BLaER1 treated with 17β-estradiol and CSF1 and Interleukin-3, amounts not matched to agents 10 nM and 100 nM (cell line): ENCODE results near the gene NCOA6.

ENCODE experiments used
- H3K27ac ChIP-seq, 11 experiments: shearing (Covaris generic); formaldehyde crosslinking; 2 replicates each; pipeline ENCODE4 v1.8.1; 2022
- H3K27me3 ChIP-seq, 11 experiments: shearing (Covaris generic); formaldehyde crosslinking; 2 replicates each; pipeline ENCODE4 v1.8.1; 2022
- H3K36me3 ChIP-seq, 11 experiments: shearing (Covaris generic); formaldehyde crosslinking; 2 replicates each; pipeline ENCODE4 v1.8.1; 2022
- H3K4me1 ChIP-seq, 10 experiments: shearing (Covaris generic); formaldehyde crosslinking; 2 replicates each; pipeline ENCODE4 v1.8.1; 2022
- H3K4me2 ChIP-seq, 11 experiments: shearing (Covaris generic); formaldehyde crosslinking; 2 replicates each; pipeline ENCODE4 v1.8.1; 2022
- H3K4me3 ChIP-seq, 10 experiments: shearing (Covaris generic); formaldehyde crosslinking; 2 replicates each; pipeline ENCODE4 v1.8.1; 2022
- H3K9ac ChIP-seq, 11 experiments: shearing (Covaris generic); formaldehyde crosslinking; 2 replicates each; pipeline ENCODE4 v1.8.1; 2022
- H3K9me3 ChIP-seq, 11 experiments: shearing (Covaris generic); formaldehyde crosslinking; replicated peaks in 1 of 11; 2 replicates each; pipeline ENCODE4 v1.8.1; 2022
- H4K20me1 ChIP-seq, 11 experiments: shearing (Covaris generic); formaldehyde crosslinking; 2 replicates each; pipeline ENCODE4 v1.8.1; 2022
- Cebpa-rat ChIP-seq, 11 experiments: shearing (Covaris generic); IDR thresholded peaks; 2 replicates each; pipeline ENCODE4 v1.8.1; 2022

NCOA6 gene

DNA sequence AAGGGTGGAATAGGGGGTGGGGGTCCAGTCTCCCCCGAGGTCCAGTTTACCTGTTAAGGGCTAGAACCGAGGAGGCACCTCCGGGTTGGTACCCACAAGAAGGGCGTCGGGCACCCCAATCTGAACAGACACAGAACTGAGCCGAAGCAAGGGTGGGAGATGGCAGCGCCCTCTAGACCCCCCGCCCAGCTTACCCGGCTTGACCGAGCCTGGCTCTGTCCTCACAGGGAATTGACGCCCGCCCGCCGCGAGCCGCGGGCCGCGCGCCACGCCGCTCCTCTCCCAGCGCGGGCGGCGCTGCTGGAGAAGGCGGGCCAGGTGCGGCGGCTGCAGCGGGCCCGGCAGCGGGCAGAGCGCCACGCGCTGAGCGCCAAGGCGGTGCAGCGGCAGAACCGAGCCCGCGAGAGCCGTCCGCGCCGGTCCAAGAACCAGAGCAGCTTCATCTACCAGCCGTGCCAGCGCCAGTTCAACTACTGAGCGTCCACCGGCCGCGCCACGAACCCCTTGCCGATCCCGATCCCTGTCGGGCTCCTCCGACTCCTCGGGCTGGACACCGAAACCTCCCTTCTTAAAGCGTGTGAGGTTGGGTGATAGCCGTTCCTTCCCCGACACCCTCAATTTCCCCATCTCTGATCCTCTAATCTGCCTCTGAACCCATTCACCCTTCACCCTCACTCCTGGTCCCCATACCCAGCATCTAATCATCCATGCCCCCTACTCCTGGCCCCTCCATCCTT is 115.5 kb downstream of the NCOA6 start:
- peak overlapping the region; percentile 92 to 99 (median 97) for H3K4me2 ChIP-seq

GRCh38 chr20:34709044-34709830 is 116.2 kb downstream of the NCOA6 start:
- Histone ChIP-seq H3K9me3 (no peaks in the 10 kb centered on the region), H4K20me1 (peaks cover 20 to 57% (median 24%) of the 10 kb centered on the region in 11 experiments; a peak in 19 of 22 replicates), H3K4me1 (peaks cover 54 to 83% (median 66%) of the 10 kb centered on the region in 10 experiments), H3K9ac (peak overlapping the region; percentile 79 to 92 (median 85)), H3K4me2 (peak overlapping the region; percentile 92 to 99 (median 97)), H3K36me3 (peaks cover 15 to 32% (median 22%) of the 10 kb centered on the region in 11 experiments), H3K27me3 (peaks cover 0 to 10% (median 7%) of the 10 kb centered on the region in 11 experiments; a peak in 9 of 22 replicates), H3K4me3 (peak overlapping the region; percentile 65 to 81 (median 73)), H3K27ac (peak overlapping the region; percentile 43 to 89 (median 81); a peak in 21 of 22 replicates)
- no peak for TF ChIP-seq Cebpa-rat (IDR thresholded peaks at IDR 0.05)

More for the DNA sequence above, 115.5 kb downstream of the NCOA6 start:
- peaks cover 50 to 88% (median 62%) of the 10 kb centered on the region in 10 experiments for H3K4me1 ChIP-seq
- peak overlapping the region; percentile 79 to 92 (median 85) for H3K9ac ChIP-seq
- no peaks in the 10 kb centered on the region for H3K9me3 ChIP-seq
- peak overlapping the region; percentile 65 to 81 (median 73) for H3K4me3 ChIP-seq
- H3K36me3 ChIP-seq, result peaks cover 23 to 39% (median 30%) of the 10 kb centered on the region in 11 experiments
- H3K27me3 ChIP-seq, result peaks cover 0 to 10% (median 7%) of the 10 kb centered on the region in 11 experiments; a peak in 9 of 22 replicates
- no peak for TF ChIP-seq Cebpa-rat (IDR thresholded peaks at IDR 0.05)
- peak overlapping the region in 10 of 11 experiments; percentile 78 to 89 (median 84); a peak in 19 of 22 replicates for H3K27ac ChIP-seq
- peaks cover 20 to 62% (median 24%) of the 10 kb centered on the region in 11 experiments; a peak in 19 of 22 replicates for H4K20me1 ChIP-seq

- peaks cover 9 to 25% (median 16%) of the 10 kb centered on the region in 11 experiments; a peak in 19 of 22 replicates for H3K36me3 ChIP-seq
- H3K9me3 ChIP-seq, result no peaks in the 10 kb centered on the region
- peak overlapping the region; percentile 79 to 92 (median 85) for H3K9ac ChIP-seq
- peak overlapping the region in 10 of 11 experiments; percentile 78 to 89 (median 84); a peak in 19 of 22 replicates for H3K27ac ChIP-seq
- no peak for TF ChIP-seq Cebpa-rat (IDR thresholded peaks at IDR 0.05)
- peaks cover 54 to 77% (median 64%) of the 10 kb centered on the region in 10 experiments for H3K4me1 ChIP-seq
- peaks cover 0 to 10% (median 7%) of the 10 kb centered on the region in 11 experiments; a peak in 9 of 22 replicates for H3K27me3 ChIP-seq
- peaks cover 20 to 56% (median 24%) of the 10 kb centered on the region in 11 experiments; a peak in 19 of 22 replicates for H4K20me1 ChIP-seq
- peak overlapping the region; percentile 92 to 99 (median 97) for H3K4me2 ChIP-seq
- H3K4me3 ChIP-seq, result peak overlapping the region; percentile 65 to 81 (median 73)
These were observed 116.8 kb downstream of the NCOA6 start for GRCh38 chr20:34708621-34709043.

- peak overlapping the region; percentile 92 to 99 (median 97) for H3K4me2 ChIP-seq
- H3K9me3 ChIP-seq, result no peaks in the 10 kb centered on the region
- H3K9ac ChIP-seq, result peak overlapping the region in 3 of 11 experiments; percentile 13 to 99 (median 38); a peak in 4 of 22 replicates
- no peak overlapping the region for H3K4me3 ChIP-seq
- H3K4me1 ChIP-seq, result peaks cover 62 to 79% (median 73%) of the 10 kb centered on the region in 10 experiments
- H3K36me3 ChIP-seq, result peaks cover 0 to 11% (median 5%) of the 10 kb centered on the region in 11 experiments; a peak in 5 of 22 replicates
- no peak for TF ChIP-seq Cebpa-rat (IDR thresholded peaks at IDR 0.05)
- no peak overlapping the region for H3K27ac ChIP-seq
- H3K27me3 ChIP-seq, result peaks cover 0 to 10% (median 7%) of the 10 kb centered on the region in 11 experiments; a peak in 9 of 22 replicates
- peaks cover 19 to 46% (median 22%) of the 10 kb centered on the region in 11 experiments; a peak in 19 of 22 replicates for H4K20me1 ChIP-seq
These were observed 118.3 kb downstream of the NCOA6 start for GRCh38 chr20:34706912-34707784.

DNA sequence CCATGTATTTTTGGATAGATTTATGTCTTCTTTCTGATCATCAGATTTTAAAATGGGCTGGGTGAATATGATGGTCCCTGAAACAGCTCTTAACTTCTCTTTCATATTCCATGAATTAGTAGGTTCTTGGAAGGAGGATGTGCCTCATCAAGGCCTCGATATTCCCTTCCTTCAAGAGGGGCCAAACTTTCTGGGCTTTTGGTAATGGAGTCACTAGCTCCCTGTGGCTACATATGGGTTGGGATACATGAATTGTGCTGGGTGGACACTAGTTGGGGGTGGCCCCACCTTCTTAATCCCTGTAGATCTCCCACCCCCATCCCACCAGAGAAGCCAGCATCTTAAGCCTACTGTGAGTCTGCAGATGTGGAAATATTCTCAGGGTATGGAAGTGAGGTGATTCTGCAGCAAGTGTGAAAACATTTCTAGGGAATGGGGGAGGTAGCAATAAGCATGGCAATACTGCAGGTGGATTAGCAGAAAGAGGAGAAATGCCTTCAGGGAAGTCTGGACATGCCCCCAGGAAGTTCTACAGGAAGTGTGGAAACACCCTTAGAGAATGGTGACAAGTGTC is 119.1 kb downstream of the NCOA6 start:
- Histone ChIP-seq H3K27ac (no peak overlapping the region), H4K20me1 (peaks cover 13 to 38% (median 15%) of the 10 kb centered on the region in 11 experiments; a peak in 19 of 22 replicates), H3K36me3 (peaks cover 0 to 3% (median 0%) of the 10 kb centered on the region in 11 experiments; a peak in 1 of 22 replicates), H3K9ac (peak overlapping the region in 7 of 11 experiments; percentile 15 to 100 (median 94); a peak in 7 of 22 replicates), H3K4me1 (peaks cover 56 to 74% (median 71%) of the 10 kb centered on the region in 10 experiments), H3K4me3 (peak overlapping the region in 1 of 10 experiments; percentile 86; a peak in 1 of 20 replicates), H3K9me3 (no peaks in the 10 kb centered on the region), H3K4me2 (peak overlapping the region; percentile 92 to 99 (median 97)), H3K27me3 (peaks cover 0 to 10% (median 7%) of the 10 kb centered on the region in 11 experiments; a peak in 9 of 22 replicates)
- TF ChIP-seq Cebpa-rat (IDR thresholded peaks at IDR 0.05), result no peak

DNA sequence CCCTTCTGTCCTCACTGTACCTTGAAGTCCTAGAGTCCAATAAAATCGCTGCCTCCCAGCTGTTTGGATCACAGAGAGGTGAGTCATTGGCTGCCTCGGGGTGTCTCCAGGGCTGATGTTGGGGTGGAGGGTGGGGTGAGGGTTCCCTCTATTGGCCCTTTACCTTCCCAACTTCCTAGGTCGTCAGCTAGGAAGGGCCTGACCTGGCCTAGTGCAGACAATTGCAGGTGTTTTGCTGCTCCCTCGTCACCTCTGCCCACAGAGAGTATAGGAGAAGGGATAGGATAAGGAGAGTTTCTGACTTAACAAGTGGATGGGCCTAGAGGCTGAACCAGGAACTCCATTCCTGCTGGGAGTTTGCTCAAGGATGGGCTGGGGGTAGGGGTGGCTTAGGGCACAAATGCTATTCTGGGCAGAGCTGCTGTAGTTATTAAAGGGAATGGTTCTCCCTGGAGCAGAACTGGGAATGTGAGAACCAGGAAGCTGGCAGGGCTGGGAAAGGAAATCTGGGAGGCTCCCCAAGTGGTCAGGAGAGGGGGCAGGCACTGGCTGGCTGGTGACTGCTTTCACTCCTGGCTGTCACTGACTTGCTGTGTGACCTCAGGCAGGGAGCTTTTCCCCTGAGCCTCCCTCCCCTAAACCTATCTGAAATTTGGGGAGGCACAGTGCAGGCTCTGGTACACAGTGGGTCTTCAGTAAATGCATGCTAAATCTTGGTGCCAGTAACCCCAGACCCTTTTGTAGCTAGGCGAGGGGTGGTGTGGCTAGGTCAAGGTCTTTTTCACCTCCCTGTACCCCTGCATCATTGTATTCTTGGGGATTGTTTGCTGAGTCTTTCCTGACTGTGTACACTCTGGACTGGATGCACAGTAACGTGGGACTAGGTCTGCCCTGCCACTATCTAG is 119.8 kb downstream of the NCOA6 start:
- TF ChIP-seq Cebpa-rat (IDR thresholded peaks at IDR 0.05), result no peak
- H3K4me3 ChIP-seq, result peak overlapping the region in 7 of 10 experiments; percentile 75 to 89 (median 86); a peak in 10 of 20 replicates
- peaks cover 0 to 8% (median 7%) of the 10 kb centered on the region in 11 experiments; a peak in 9 of 22 replicates for H3K27me3 ChIP-seq

More for the DNA sequence above, 119.8 kb downstream of the NCOA6 start:
- Histone ChIP-seq H3K27ac (peak overlapping the region in 9 of 11 experiments; percentile 91 to 100 (median 95); a peak in 15 of 22 replicates), H3K4me2 (peak overlapping the region; percentile 92 to 99 (median 97)), H3K4me1 (peaks cover 49 to 67% (median 64%) of the 10 kb centered on the region in 10 experiments), H3K9me3 (no peaks in the 10 kb centered on the region), H4K20me1 (peaks cover 6 to 31% (median 8%) of the 10 kb centered on the region in 11 experiments; a peak in 17 of 22 replicates), H3K9ac (peak overlapping the region; percentile 27 to 100 (median 93); a peak in 18 of 22 replicates), H3K36me3 (no peaks in the 10 kb centered on the region)
